Right lobe of liver (tissue), 6 donors: ENCODE data around the gene CNOT4. TPM values are rescaled to one million over a fixed set of nuclear protein-coding genes. Genes with fewer than 3 reads are reported as not detected.
"Not testable (repeated sequence)": the region's sequence is repeated elsewhere in the genome, so short reads cannot be mapped to it uniquely, and the experiment has no call there.

Experiments used
- ATAC-seq, 4 donors: fragments of 200-7000 bp; cut with Tn5 transposase; one replicate each; pipeline ENCODE4 v1.9.1; 2020; ENCODE audit warnings: mild to moderate bottlenecking in 4 of 4, moderate library complexity in 4 of 4
- DNase-seq, 3 donors: peaks; one replicate each; pipeline ENCODE4 v3.0.0-alpha.2; 2020
- H3K27ac ChIP-seq, 3 donors: fragments of 200-600 bp; one replicate each; pipeline ENCODE4 v1.8.0; 2022
- H3K27me3 ChIP-seq, 2 donors: fragments of 200-600 bp; one replicate each; pipeline ENCODE4 v1.8.0; 2022
- H3K36me3 ChIP-seq, 4 donors: fragments of 200-600 bp; sonication (generic) in 1 of 4; one replicate each; pipeline versions ENCODE4 v1.5.1 to v1.8.0; 2017 to 2022; ENCODE audit warnings: control low read depth in 1 of 4
- H3K4me1 ChIP-seq, 4 donors: fragments of 200-600 bp; sonication (generic) in 1 of 4; one replicate each; pipeline versions ENCODE4 v1.5.1 to v1.8.0; 2017 to 2022; ENCODE audit warnings: control low read depth in 1 of 4
- H3K4me3 ChIP-seq, 3 donors: fragments of 200-600 bp; one replicate each; pipeline ENCODE4 v1.8.0; 2022
- H3K9me3 ChIP-seq, 4 donors: fragments of 200-600 bp; sonication (generic) in 1 of 4; one replicate each; pipeline versions ENCODE4 v1.5.1 to v1.8.0; 2017 to 2022; ENCODE audit warnings: control low read depth in 1 of 4
- POLR2A ChIP-seq: fragments of 450-650 bp; IDR thresholded peaks from one replicate; pipeline ENCODE4 v1.6.1; 2017; ENCODE audit warnings: antibody characterized with exemption, mild to moderate bottlenecking
- WGBS: methylation state at CpG from one replicate; pipeline ENCODE4 v1.1.6; 2018; ENCODE audit warnings: low coverage, low lambda C conversion rate; ENCODE audit not compliant: insufficient coverage; ENCODE audit errors: missing lambda C conversion rate; 5-methylcytosine and 5-hydroxymethylcytosine counted together
- intact Hi-C, 2 donors: fragments of 100-400 bp; cut with DNase I; formaldehyde crosslinking; loops; one replicate each; pipeline versions ENCODE4 v1.11.2 to v1.14.1; 2022
- total RNA-seq, 6 experiments: library from RNA; depleted of rRNA in 2 of 6; stranded (reverse); fragments of >200 nt in 2 of 6; fragmentation: NEBNext Ultra II Directional in 3 of 6; extraction: Animal tissue kit (Norgen Biotek cat#: 25700) in 3 of 6; gene quantifications; one replicate each; pipeline versions ENCODE4 v1.1.0 to v1.2.4, GENCODE V29; 2016 to 2023
- TF ChIP-seq, protein P1 (sequence below), 4 donors: fragments of 200-600 bp in 3 of 4; fragments of 450-650 bp in 1 of 4; IDR thresholded peaks; one replicate each; pipeline versions ENCODE4 v1.5.1 to v1.8.0; 2016 to 2022; ENCODE audit warnings: antibody characterized with exemption in 4 of 4, mild to moderate bottlenecking in 2 of 4
- donor health status: DM: no; HTN: yes; CAD: no.
- donor health status: DM: no; HTN: no; CAD: no.
- donor health status: DM: no; HTN: no; CAD: no.
- donor health status: DM: no; HTN: yes; CAD: no.
- donor health status: DM: no; HTN: yes; CAD: no.

Gene CNOT4
- total RNA-seq, 6 experiments from 2014 or later: 9.1 to 14.1 (median 11.0) TPM

DNA sequence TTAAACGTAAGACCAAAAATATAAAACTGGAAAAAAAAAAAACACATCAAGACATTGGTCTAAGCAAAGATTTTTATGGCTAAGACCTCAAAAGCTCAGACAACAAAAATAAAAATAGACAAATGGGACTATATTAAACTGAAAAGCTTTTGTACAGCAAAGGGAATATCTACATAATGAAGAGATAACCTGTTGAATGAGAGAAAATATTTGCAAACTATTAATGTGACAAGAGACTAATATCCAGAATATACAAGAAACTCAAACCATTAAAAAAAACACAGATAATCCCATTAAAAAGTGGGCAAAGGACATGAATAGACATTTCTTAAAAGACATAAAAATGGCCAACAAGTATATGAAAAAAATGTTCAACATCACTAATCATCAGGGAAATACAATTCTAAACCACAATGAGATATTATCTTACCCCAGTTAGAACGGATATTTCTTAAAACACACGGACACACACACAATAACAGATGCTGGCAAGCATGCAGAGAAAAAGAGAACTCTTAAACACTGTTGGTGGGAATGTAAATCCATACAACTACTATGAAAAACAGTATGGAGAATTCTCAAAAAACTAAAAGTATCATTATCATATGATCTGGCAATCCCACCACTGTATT lies 28.8 kb downstream of the CNOT4 start:
- intact Hi-C loops: no loop called here
- H3K9me3 ChIP-seq: no peaks in the 10 kb centered on the region

DNA sequence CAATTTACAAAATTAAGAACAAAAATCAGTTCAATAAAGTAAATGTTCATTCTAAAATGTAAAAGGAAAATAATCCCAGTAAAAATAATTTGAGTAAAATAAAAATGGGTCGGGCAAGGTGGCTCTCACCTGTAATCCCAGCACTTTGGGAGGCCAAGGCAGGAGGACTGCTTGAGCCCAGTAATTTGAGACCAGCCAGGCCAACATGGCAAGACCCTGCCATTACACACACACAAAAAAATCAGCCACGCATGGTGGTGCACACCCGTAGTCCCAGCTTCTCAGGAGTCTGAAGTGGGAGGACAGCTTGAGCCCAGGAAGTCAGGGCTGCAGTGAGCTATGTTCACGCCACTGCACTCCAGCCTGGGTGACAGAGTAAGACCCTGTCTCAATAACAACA lies 34.4 kb downstream of the CNOT4 start:
- H3K9me3 ChIP-seq: no peaks in the 10 kb centered on the region
- ATAC-seq (no peak), DNase-seq (no peak)
- 100% methylated on average over 2 of the region's 4 CpGs for WGBS
- no peak overlapping the region for H3K27ac ChIP-seq
- H3K36me3 ChIP-seq: no peaks in the 10 kb centered on the region
- intact Hi-C loops: no loop called here
- no peaks in the 10 kb centered on the region for H3K4me1 ChIP-seq
- TF ChIP-seq, protein P1, sequence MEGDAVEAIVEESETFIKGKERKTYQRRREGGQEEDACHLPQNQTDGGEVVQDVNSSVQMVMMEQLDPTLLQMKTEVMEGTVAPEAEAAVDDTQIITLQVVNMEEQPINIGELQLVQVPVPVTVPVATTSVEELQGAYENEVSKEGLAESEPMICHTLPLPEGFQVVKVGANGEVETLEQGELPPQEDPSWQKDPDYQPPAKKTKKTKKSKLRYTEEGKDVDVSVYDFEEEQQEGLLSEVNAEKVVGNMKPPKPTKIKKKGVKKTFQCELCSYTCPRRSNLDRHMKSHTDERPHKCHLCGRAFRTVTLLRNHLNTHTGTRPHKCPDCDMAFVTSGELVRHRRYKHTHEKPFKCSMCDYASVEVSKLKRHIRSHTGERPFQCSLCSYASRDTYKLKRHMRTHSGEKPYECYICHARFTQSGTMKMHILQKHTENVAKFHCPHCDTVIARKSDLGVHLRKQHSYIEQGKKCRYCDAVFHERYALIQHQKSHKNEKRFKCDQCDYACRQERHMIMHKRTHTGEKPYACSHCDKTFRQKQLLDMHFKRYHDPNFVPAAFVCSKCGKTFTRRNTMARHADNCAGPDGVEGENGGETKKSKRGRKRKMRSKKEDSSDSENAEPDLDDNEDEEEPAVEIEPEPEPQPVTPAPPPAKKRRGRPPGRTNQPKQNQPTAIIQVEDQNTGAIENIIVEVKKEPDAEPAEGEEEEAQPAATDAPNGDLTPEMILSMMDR (IDR thresholded peaks at IDR 0.05): no peak
- TF ChIP-seq POLR2A: no peak
- H3K27me3 ChIP-seq: no peaks in the 10 kb centered on the region
- no peak overlapping the region for H3K4me3 ChIP-seq

More for the DNA sequence above, 28.8 kb downstream of the CNOT4 start:
- Histone ChIP-seq H3K4me1 (no peaks in the 10 kb centered on the region), H3K27ac (no peak overlapping the region), H3K36me3 (no peaks in the 10 kb centered on the region), H3K27me3 (no peaks in the 10 kb centered on the region), H3K4me3 (no peak overlapping the region)
- 50% methylated on average over 3 of the region's 3 CpGs for WGBS
- ATAC-seq (no peak), DNase-seq (no peak)
- TF ChIP-seq, protein P1 (IDR thresholded peaks at IDR 0.05): no peak
- no peak for TF ChIP-seq POLR2A

DNA sequence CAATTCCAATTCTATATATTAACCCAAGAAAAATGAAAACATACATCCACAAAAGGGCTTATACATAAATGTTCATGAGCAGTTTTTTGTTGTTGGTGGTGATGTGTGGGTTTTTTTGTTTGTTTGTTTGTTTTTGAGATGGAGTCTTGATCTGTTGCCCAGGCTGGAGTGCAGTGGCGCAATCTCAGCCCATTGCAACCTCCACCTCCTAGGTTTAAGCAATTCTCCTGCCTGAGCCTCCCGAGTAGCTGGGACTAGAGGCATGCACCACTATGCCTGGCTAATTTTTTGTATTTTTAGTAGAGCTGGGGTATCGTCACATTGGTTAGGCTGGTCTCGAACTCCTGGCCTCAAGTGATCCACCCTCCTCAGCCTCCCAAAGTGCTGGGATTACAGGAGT lies 40.2 kb downstream of the CNOT4 start:
- DNase-seq, H3K9me3 ChIP-seq, ATAC-seq, H3K4me1 ChIP-seq, H3K4me3 ChIP-seq, intact Hi-C loops, H3K27ac ChIP-seq, H3K27me3 ChIP-seq, H3K36me3 ChIP-seq: not testable (repeated sequence)
- WGBS: 86% methylated on average over 3 of the region's 4 CpGs

DNA sequence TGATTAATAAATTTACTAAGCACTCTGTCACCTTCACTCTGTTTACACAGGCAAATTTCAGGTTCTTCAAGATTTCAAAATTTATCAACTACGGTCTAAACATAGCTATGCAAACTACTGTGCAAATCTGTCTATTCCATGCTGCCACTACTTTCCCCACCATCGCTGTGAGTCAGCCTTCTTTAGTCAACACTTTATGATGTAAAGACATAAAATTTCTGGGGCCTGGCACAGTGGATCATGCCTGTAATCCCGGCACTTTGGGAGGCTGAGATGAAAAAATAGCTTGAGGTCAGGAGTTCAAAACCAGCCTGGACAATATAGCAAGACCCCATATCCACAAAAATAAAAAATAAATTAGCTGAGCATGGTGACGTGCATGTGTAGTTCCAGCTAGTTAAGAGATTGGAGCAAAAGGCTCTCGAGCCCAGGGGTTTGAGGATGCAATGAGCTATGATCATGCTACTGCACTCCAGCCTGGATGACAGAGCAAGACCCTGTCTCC lies 42.6 kb downstream of the CNOT4 start:
- DNase-seq: no peak
- intact Hi-C loops: no loop called here
- Histone ChIP-seq H3K36me3 (no peaks in the 10 kb centered on the region), H3K27me3 (no peaks in the 10 kb centered on the region), H3K4me1 (no peaks in the 10 kb centered on the region), H3K27ac (no peak overlapping the region), H3K4me3 (no peak overlapping the region), H3K9me3 (no peaks in the 10 kb centered on the region)
- ATAC-seq: no peak
- no peak for TF ChIP-seq POLR2A
- 87% methylated on average over 5 of the region's 5 CpGs for WGBS

DNA sequence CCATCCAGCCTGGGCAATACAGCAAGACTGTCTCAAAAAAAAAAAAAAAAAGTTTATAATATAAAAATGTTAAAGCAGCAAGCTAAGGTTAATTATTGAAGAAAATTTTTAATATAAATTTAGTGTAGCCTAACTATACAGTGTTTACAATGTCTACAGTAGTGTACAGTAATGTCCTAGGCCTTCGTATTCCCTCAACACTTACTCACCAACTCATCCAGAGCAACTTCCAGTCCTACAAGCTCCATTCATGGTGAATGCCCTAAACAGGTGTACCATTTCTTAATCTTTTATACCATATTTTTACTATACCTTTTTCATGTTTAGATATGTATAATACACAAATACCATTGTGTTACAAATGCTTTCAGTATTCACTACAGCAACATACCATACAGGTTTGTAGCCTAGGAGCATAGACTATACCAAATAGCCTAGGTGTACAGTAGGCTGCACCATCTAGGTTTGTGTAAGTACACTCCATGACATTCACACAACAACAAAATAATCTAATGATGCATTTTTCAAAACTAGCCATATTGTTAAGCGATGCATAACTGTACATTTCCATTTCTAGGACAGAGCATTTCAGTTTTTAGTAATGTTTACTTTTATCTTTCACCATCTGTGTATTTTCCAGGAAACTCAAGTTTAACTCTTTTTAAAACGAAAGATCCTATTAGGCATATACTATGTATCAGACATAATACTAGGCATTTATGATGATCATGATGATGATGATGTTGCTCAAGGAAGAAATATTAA lies 43.3 kb downstream of the CNOT4 start:
- peak in 1 of 4 donors; percentile 18 for ATAC-seq
- WGBS: 66% methylated on average over 3 of the region's 3 CpGs

More for the DNA sequence above, 43.3 kb downstream of the CNOT4 start:
- no peaks in the 10 kb centered on the region for H3K9me3 ChIP-seq
- H3K27me3 ChIP-seq: no peaks in the 10 kb centered on the region
- no peaks in the 10 kb centered on the region for H3K4me1 ChIP-seq
- no peak for DNase-seq
- H3K4me3 ChIP-seq: no peak overlapping the region
- H3K36me3 ChIP-seq: no peaks in the 10 kb centered on the region
- TF ChIP-seq POLR2A: no peak
- TF ChIP-seq, protein P1 (IDR thresholded peaks at IDR 0.05): no peak
- no peak overlapping the region for H3K27ac ChIP-seq
- intact Hi-C loops: no loop called here
